ENCODE data around the gene CDIPT. TPM values are rescaled to one million over a fixed set of nuclear protein-coding genes. Genes with fewer than 3 reads are reported as not detected.
A peak's percentile ranks its signal among the peaks of the same experiment; 100 is the strongest.
"Not testable (repeated sequence)": the region's sequence is repeated elsewhere in the genome, so short reads cannot be mapped to it uniquely, and the experiment has no call there.

CDIPT gene
- total RNA-seq, 8 experiments from 2014 or later = 38.1 to 64.9 (median 44.0) TPM

GRCh38 chr16:29871822-29872546, 9.0 kb upstream of the CDIPT start:
- no peak for ATAC-seq (replicated peaks in 6 of 8)
- in situ Hi-C loops (cut with MboI; ENCODE audit: low pct_unique_long_range_greater_than_20kb in 2 of 9, low sequenced_read_pairs in 9 of 9, unreplicated experiment in 9 of 9) = loop anchor here in 2 of 9 experiments (10.0 to 25.0 kb wide), 2 partner anchors 63 to 90 kb away; partner anchors contain the start of genes TAOK2 (in 1 of the 2) and TMEM219 (in 1 of the 2)
- Histone ChIP-seq H3K27ac (no peak overlapping the region), H3K4me3 (no peak overlapping the region), H3K4me1 (replicated peaks in 1 of 2) (no peaks in the 10 kb centered on the region)
- WGBS, 10 experiments = 75 to 100% (median 94%) methylated on average over 2 to 10 of the region's 16 CpGs; no CpG with 5 or more reads in 3 of the 10 experiments

- not testable (repeated sequence) for H3K27ac ChIP-seq; H3K4me3 ChIP-seq; H3K4me1 ChIP-seq (replicated peaks in 1 of 2)
- peak in 2 of 8 experiments; percentile 62 to 78 for ATAC-seq (replicated peaks in 6 of 8)
- in situ Hi-C loops (cut with MboI; ENCODE audit: low pct_unique_long_range_greater_than_20kb in 2 of 9, low sequenced_read_pairs in 9 of 9, unreplicated experiment in 9 of 9) = loop anchor here in 1 of 9 experiments (25.0 kb wide), 1 partner anchor 93 kb away; the partner anchor contains the start of genes TAOK2 and TMEM219
- 40 to 94% (median 83%) methylated on average over 1 to 6 of the region's 8 CpGs; no CpG with 5 or more reads in 3 of the 10 experiments for WGBS, 10 experiments
Observed at GRCh38 chr16:29869067-29869466, 6.0 kb upstream of the CDIPT start.

GRCh38 chr16:29868396-29869009, 5.5 kb upstream of the CDIPT start:
- in situ Hi-C loops (cut with MboI; ENCODE audit: low pct_unique_long_range_greater_than_20kb in 2 of 9, low sequenced_read_pairs in 9 of 9, unreplicated experiment in 9 of 9) = loop anchor here in 1 of 9 experiments (25.0 kb wide), 1 partner anchor 94 kb away; the partner anchor contains the start of genes TAOK2 and TMEM219
- H3K4me1 ChIP-seq (replicated peaks in 1 of 2) = peaks cover 3% of the 10 kb centered on the region in 2 donors
- WGBS, 10 experiments = 0 to 100% (median 80%) methylated on average over 1 to 3 of the region's 8 CpGs; no CpG with 5 or more reads in 4 of the 10 experiments
- no peak overlapping the region for H3K4me3 ChIP-seq
- H3K27ac ChIP-seq = no peak overlapping the region
- ATAC-seq (replicated peaks in 6 of 8) = peak in 3 of 8 experiments; percentile 82 to 91 (median 88)

- Histone ChIP-seq H3K4me3 (no peak overlapping the region), H3K27ac (no peak overlapping the region), H3K4me1 (replicated peaks in 1 of 2) (peaks cover 9 to 12% of the 10 kb centered on the region in 2 donors)
- ATAC-seq (replicated peaks in 6 of 8) = no peak
- WGBS, 10 experiments = 70 to 100% (median 93%) methylated on average over 1 to 3 of the region's 9 CpGs; no CpG with 5 or more reads in 6 of the 10 experiments
- in situ Hi-C loops (cut with MboI; ENCODE audit: low pct_unique_long_range_greater_than_20kb in 2 of 9, low sequenced_read_pairs in 9 of 9, unreplicated experiment in 9 of 9) = loop anchor here in 1 of 9 experiments (25.0 kb wide), 1 partner anchor 98 kb away; the partner anchor contains the start of genes TAOK2 and TMEM219
Observed at GRCh38 chr16:29864205-29864604, 1.2 kb upstream of the CDIPT start.

GRCh38 chr16:29863669-29863984, 601 bp upstream of the CDIPT start:
- 42 to 70% methylated on average over 2 to 10 of the region's 16 CpGs; no CpG with 5 or more reads in 8 of the 10 experiments for WGBS, 10 experiments
- ATAC-seq (replicated peaks in 6 of 8) = no peak
- H3K4me1 ChIP-seq (replicated peaks in 1 of 2) = peaks cover 9 to 12% of the 10 kb centered on the region in 2 donors
- peak overlapping the region in 1 of 2 donors; percentile 3 for H3K27ac ChIP-seq
- peak overlapping the region in 3 of 5 donors; percentile 77 to 83 (median 82) for H3K4me3 ChIP-seq
- in situ Hi-C loops (cut with MboI; ENCODE audit: low pct_unique_long_range_greater_than_20kb in 2 of 9, low sequenced_read_pairs in 9 of 9, unreplicated experiment in 9 of 9) = loop anchor here in 1 of 9 experiments (25.0 kb wide), 1 partner anchor 99 kb away; the partner anchor contains the start of genes TAOK2 and TMEM219

- in situ Hi-C loops (cut with MboI; ENCODE audit: low pct_unique_long_range_greater_than_20kb in 2 of 9, low sequenced_read_pairs in 9 of 9, unreplicated experiment in 9 of 9) = loop anchor here in 1 of 9 experiments (25.0 kb wide), 1 partner anchor 100 kb away; the partner anchor contains the start of genes TAOK2 and TMEM219
- Histone ChIP-seq H3K27ac (peak overlapping the region; percentile 98 to 99), H3K4me1 (replicated peaks in 1 of 2) (peaks cover 9 to 12% of the 10 kb centered on the region in 2 donors), H3K4me3 (peak overlapping the region; percentile 77 to 83 (median 81))
- 0 to 7% (median 0%) methylated on average over 1 to 13 of the region's 27 CpGs; no CpG with 5 or more reads in 3 of the 10 experiments for WGBS, 10 experiments
- peak; percentile 4 to 23 (median 16) for ATAC-seq (replicated peaks in 6 of 8)
Observed at GRCh38 chr16:29862383-29862883, 593 bp downstream of the CDIPT start.

- in situ Hi-C loops (cut with MboI; ENCODE audit: low pct_unique_long_range_greater_than_20kb in 2 of 9, low sequenced_read_pairs in 9 of 9, unreplicated experiment in 9 of 9) = loop anchor here in 1 of 9 experiments (25.0 kb wide), 1 partner anchor 102 kb away; the partner anchor contains the start of genes TAOK2 and TMEM219
- no peak for ATAC-seq (replicated peaks in 6 of 8)
- Histone ChIP-seq H3K4me1 (replicated peaks in 1 of 2) (peaks cover 9 to 12% of the 10 kb centered on the region in 2 donors), H3K4me3 (no peak overlapping the region), H3K27ac (no peak overlapping the region)
- 70 to 100% (median 95%) methylated on average over 1 to 4 of the region's 9 CpGs; no CpG with 5 or more reads in 4 of the 10 experiments for WGBS, 10 experiments
Observed at GRCh38 chr16:29860218-29860617, 2.8 kb downstream of the CDIPT start.

- ATAC-seq (replicated peaks in 6 of 8) = no peak
- Histone ChIP-seq H3K4me3 (no peak overlapping the region), H3K27ac (no peak overlapping the region), H3K4me1 (replicated peaks in 1 of 2) (peaks cover 9 to 12% of the 10 kb centered on the region in 2 donors)
- 95 to 100% methylated on average over 4 of the region's 19 CpGs; no CpG with 5 or more reads in 8 of the 10 experiments for WGBS, 10 experiments
- in situ Hi-C loops (cut with MboI; ENCODE audit: low pct_unique_long_range_greater_than_20kb in 2 of 9, low sequenced_read_pairs in 9 of 9, unreplicated experiment in 9 of 9) = loop anchor here in 1 of 9 experiments (25.0 kb wide), 1 partner anchor 103 kb away; the partner anchor contains the start of genes TAOK2 and TMEM219
Observed at GRCh38 chr16:29858974-29859373, 4.1 kb downstream of the CDIPT start.

GRCh38 chr16:29858149-29858849, 4.7 kb downstream of the CDIPT start:
- in situ Hi-C loops (cut with MboI; ENCODE audit: low pct_unique_long_range_greater_than_20kb in 2 of 9, low sequenced_read_pairs in 9 of 9, unreplicated experiment in 9 of 9) = loop anchor here in 1 of 9 experiments (25.0 kb wide), 1 partner anchor 104 kb away; the partner anchor contains the start of genes TAOK2 and TMEM219
- Histone ChIP-seq H3K4me1 (replicated peaks in 1 of 2) (peaks cover 5 to 8% of the 10 kb centered on the region in 2 donors), H3K4me3 (no peak overlapping the region), H3K27ac (no peak overlapping the region)
- WGBS, 10 experiments = 52 to 100% (median 84%) methylated on average over 1 to 6 of the region's 10 CpGs
- no peak for ATAC-seq (replicated peaks in 6 of 8)

- H3K27ac ChIP-seq = no peak overlapping the region
- peak in 1 of 8 experiments; percentile 15 for ATAC-seq (replicated peaks in 6 of 8)
- 0 to 100% (median 79%) methylated on average over 1 to 5 of the region's 7 CpGs; no CpG with 5 or more reads in 1 of the 10 experiments for whole genome bisulfite sequencing, 10 experiments
- in situ Hi-C loops (cut with MboI; ENCODE audit: low pct_unique_long_range_greater_than_20kb in 2 of 9, low sequenced_read_pairs in 9 of 9, unreplicated experiment in 9 of 9) = loop anchor here in 1 of 9 experiments (25.0 kb wide), 1 partner anchor 105 kb away; the partner anchor contains the start of genes TAOK2 and TMEM219
- no peak overlapping the region for H3K4me3 ChIP-seq
- H3K4me1 ChIP-seq (replicated peaks in 1 of 2) = peaks cover 5 to 8% of the 10 kb centered on the region in 2 donors
Observed at GRCh38 chr16:29857133-29857760, 5.8 kb downstream of the CDIPT start.

GRCh38 chr16:29854520-29855100, 8.4 kb downstream of the CDIPT start:
- in situ Hi-C loops (cut with MboI; ENCODE audit: low pct_unique_long_range_greater_than_20kb in 2 of 9, low sequenced_read_pairs in 9 of 9, unreplicated experiment in 9 of 9) = loop anchor here in 1 of 9 experiments (25.0 kb wide), 1 partner anchor 108 kb away; the partner anchor contains the start of genes TAOK2 and TMEM219
- Histone ChIP-seq H3K4me1 (replicated peaks in 1 of 2) (no peaks in the 10 kb centered on the region), H3K4me3 (no peak overlapping the region), H3K27ac (no peak overlapping the region)
- 63 to 100% (median 82%) methylated on average over 1 to 3 of the region's 5 CpGs; no CpG with 5 or more reads in 5 of the 10 experiments for WGBS, 10 experiments
- ATAC-seq (replicated peaks in 6 of 8) = no peak
